HepG2 (cell line): Measurements from ENCODE around the gene CCNYL1. TPM values are rescaled to one million over a fixed set of nuclear protein-coding genes. Genes with fewer than 3 reads are reported as not detected.

Experiments
- DNMT1 ChIP-seq: sonication (generic); formaldehyde crosslinking; IDR thresholded peaks from 2 replicates; pipeline ENCODE4 v1.5.1; 2020; ENCODE audit warnings: mild to moderate bottlenecking, missing genetic modification reagents
- ELF3 ChIP-seq: IDR thresholded peaks from 2 replicates; pipeline ENCODE4 v1.6.1; 2016; ENCODE audit warnings: missing genetic modification reagents, missing compliant biosample characterization
- HOXD1 ChIP-seq: sonication (generic); formaldehyde crosslinking; IDR thresholded peaks from 2 replicates; pipeline ENCODE4 v1.5.0; 2020; ENCODE audit warnings: missing genetic modification reagents
- KLF13 ChIP-seq: sonication (generic); formaldehyde crosslinking; IDR thresholded peaks from 2 replicates; pipeline ENCODE4 v1.4.0; 2020; ENCODE audit warnings: mild to moderate bottlenecking, missing genetic modification reagents
- MED13 ChIP-seq: sonication (generic); formaldehyde crosslinking; IDR thresholded peaks from 2 replicates; pipeline ENCODE4 v1.5.0; 2020; ENCODE audit warnings: missing genetic modification reagents
- SATB2 ChIP-seq: sonication (generic); formaldehyde crosslinking; IDR thresholded peaks from 2 replicates; pipeline ENCODE4 v1.5.0; 2020; ENCODE audit warnings: missing genetic modification reagents
- ZBTB42 ChIP-seq: sonication (generic); formaldehyde crosslinking; IDR thresholded peaks from 2 replicates; pipeline ENCODE4 v1.5.0; 2020; ENCODE audit warnings: mild to moderate bottlenecking, missing genetic modification reagents
- ZNF446 ChIP-seq: sonication (generic); formaldehyde crosslinking; IDR thresholded peaks from 2 replicates; pipeline ENCODE4 v1.5.0; 2020; ENCODE audit warnings: mild to moderate bottlenecking, missing genetic modification reagents
- ZNF619 ChIP-seq: sonication (generic); formaldehyde crosslinking; IDR thresholded peaks from 2 replicates; pipeline ENCODE4 v1.4.0; 2020; ENCODE audit warnings: mild to moderate bottlenecking, missing genetic modification reagents
- polyA plus RNA-seq, 8 experiments: library from polyadenylated mRNA; depleted of rRNA in 3 of 8; stranded (reverse) in 7 of 8; unstranded in 1 of 8; fragments of >200 nt; fragmentation: Illumina TruSeq in 4 of 8; extraction: Trizol in 4 of 8; gene quantifications; 2 replicates each; pipeline versions ENCODE4 v1.2.1 to v1.2.3, GENCODE V29; 2011 to 2016; ENCODE audit warnings: low read depth in 4 of 8, missing spikeins in 1 of 8, mixed read lengths in 1 of 8; ENCODE audit not compliant: insufficient read depth in 1 of 8
- total RNA-seq, 5 experiments: library from RNA; depleted of rRNA; stranded (reverse); fragments of >200 nt; fragmentation: Illumina TruSeq; extraction: Trizol; gene quantifications; 2 replicates each; pipeline ENCODE4 v1.2.3, GENCODE V29; 2016; ENCODE audit warnings: low read depth in 1 of 5
- TF ChIP-seq, protein P1 (sequence below): sonication (generic); formaldehyde crosslinking; conservative IDR thresholded peaks from 2 replicates; pipeline ENCODE4 v1.8.0; 2022; ENCODE audit warnings: missing genetic modification reagents
- TF ChIP-seq, protein P2 (sequence below): sonication (generic); formaldehyde crosslinking; IDR thresholded peaks from 2 replicates; pipeline ENCODE4 v1.5.1; 2020; ENCODE audit warnings: mild to moderate bottlenecking, moderate library complexity, missing genetic modification reagents
- TF ChIP-seq, protein P3 (sequence below): sonication (generic); formaldehyde crosslinking; IDR thresholded peaks from 2 replicates; pipeline ENCODE4 v1.8.0; 2022; ENCODE audit warnings: mild to moderate bottlenecking, missing genetic modification reagents, moderate library complexity
- TF ChIP-seq, protein P4 (sequence below): sonication (generic); formaldehyde crosslinking; IDR thresholded peaks from 2 replicates; pipeline ENCODE4 v1.8.1; 2023; ENCODE audit warnings: missing genetic modification reagents, mild to moderate bottlenecking, borderline replicate concordance
- TF ChIP-seq, protein P5 (sequence below): sonication (generic); formaldehyde crosslinking; IDR thresholded peaks from 2 replicates; pipeline ENCODE4 v1.8.0; 2022; ENCODE audit warnings: low read depth, missing genetic modification reagents
- TF ChIP-seq, protein P6 (sequence below): sonication (generic); formaldehyde crosslinking; IDR thresholded peaks from 2 replicates; pipeline ENCODE4 v1.4.0; 2020; ENCODE audit warnings: missing genetic modification reagents

CCNYL1 gene
- total and polyA plus RNA-seq, 2 of the 13 experiments (the other 11 are each of a cell fraction or from before 2014, with no cell fraction given), result 12.5 to 16.2 TPM

DNA sequence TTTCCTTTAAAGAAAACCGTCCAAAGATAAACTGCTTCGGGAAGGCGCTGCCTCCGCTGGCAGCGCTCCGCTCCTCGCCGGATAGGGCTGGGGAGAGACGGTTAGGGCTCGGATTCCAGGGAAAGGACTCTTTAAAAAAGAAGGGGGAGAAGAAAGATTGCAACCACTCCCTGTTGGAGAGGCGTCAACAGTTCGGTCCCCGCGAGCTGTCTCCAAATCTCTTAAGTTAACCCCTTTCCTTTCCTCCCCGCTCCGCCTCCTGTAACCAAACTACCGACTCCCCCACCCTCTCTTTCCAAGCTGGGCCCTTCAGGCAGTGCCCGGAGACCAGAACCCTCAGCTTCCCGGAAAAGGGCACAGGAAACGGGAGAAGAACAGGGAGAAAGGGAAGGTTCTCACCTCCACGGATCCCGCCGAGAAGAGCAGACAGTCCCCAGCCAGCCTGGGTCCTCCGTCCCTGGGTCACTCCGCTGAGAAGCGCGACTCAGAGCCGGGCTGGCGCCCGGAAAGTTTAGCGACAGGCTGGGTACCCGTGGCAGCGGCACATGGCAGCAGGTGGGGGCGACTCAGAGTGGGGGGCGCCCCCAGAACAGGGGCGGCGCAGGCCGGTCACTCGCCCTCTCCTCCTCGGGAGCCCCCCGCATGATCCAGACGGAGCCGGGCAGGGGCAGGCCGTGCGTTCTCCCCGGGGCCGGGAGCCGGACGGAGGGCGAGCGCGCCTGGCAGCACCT lies 57.6 kb downstream of the CCNYL1 start (continued):
- TF ChIP-seq, protein P1, sequence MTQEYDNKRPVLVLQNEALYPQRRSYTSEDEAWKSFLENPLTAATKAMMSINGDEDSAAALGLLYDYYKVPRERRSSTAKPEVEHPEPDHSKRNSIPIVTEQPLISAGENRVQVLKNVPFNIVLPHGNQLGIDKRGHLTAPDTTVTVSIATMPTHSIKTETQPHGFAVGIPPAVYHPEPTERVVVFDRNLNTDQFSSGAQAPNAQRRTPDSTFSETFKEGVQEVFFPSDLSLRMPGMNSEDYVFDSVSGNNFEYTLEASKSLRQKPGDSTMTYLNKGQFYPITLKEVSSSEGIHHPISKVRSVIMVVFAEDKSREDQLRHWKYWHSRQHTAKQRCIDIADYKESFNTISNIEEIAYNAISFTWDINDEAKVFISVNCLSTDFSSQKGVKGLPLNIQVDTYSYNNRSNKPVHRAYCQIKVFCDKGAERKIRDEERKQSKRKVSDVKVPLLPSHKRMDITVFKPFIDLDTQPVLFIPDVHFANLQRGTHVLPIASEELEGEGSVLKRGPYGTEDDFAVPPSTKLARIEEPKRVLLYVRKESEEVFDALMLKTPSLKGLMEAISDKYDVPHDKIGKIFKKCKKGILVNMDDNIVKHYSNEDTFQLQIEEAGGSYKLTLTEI, result peak; percentile 38; the same call in 1 of the 2 replicates
- no peak for TF ChIP-seq HOXD1 (CRISPR knock-in tag)
- TF ChIP-seq KLF13, result no peak
- TF ChIP-seq, protein P2, sequence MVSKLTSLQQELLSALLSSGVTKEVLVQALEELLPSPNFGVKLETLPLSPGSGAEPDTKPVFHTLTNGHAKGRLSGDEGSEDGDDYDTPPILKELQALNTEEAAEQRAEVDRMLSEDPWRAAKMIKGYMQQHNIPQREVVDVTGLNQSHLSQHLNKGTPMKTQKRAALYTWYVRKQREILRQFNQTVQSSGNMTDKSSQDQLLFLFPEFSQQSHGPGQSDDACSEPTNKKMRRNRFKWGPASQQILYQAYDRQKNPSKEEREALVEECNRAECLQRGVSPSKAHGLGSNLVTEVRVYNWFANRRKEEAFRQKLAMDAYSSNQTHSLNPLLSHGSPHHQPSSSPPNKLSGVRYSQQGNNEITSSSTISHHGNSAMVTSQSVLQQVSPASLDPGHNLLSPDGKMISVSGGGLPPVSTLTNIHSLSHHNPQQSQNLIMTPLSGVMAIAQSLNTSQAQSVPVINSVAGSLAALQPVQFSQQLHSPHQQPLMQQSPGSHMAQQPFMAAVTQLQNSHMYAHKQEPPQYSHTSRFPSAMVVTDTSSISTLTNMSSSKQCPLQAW, result 0 out of 2 replicates have a peak, but pooled peaks have one; percentile 37
- TF ChIP-seq SATB2, result 0 out of 2 replicates have a peak, but pooled peaks have one; percentile 26
- peak; percentile 90; the same call in 1 of the 2 replicates for TF ChIP-seq ZNF446
- no peak for TF ChIP-seq DNMT1 (CRISPR knock-in tag)
- TF ChIP-seq, protein P3, sequence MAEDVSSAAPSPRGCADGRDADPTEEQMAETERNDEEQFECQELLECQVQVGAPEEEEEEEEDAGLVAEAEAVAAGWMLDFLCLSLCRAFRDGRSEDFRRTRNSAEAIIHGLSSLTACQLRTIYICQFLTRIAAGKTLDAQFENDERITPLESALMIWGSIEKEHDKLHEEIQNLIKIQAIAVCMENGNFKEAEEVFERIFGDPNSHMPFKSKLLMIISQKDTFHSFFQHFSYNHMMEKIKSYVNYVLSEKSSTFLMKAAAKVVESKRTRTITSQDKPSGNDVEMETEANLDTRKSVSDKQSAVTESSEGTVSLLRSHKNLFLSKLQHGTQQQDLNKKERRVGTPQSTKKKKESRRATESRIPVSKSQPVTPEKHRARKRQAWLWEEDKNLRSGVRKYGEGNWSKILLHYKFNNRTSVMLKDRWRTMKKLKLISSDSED (CRISPR knock-in tag), result no peak
- TF ChIP-seq ELF3, result no peak
- peak; percentile 8; the same call in 1 of the 2 replicates for TF ChIP-seq ZNF619 (CRISPR knock-in tag)
- TF ChIP-seq, protein P4, sequence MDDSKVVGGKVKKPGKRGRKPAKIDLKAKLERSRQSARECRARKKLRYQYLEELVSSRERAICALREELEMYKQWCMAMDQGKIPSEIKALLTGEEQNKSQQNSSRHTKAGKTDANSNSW (CRISPR knock-in tag), result no peak; the same call in 1 of the 2 replicates
- TF ChIP-seq, protein P5, sequence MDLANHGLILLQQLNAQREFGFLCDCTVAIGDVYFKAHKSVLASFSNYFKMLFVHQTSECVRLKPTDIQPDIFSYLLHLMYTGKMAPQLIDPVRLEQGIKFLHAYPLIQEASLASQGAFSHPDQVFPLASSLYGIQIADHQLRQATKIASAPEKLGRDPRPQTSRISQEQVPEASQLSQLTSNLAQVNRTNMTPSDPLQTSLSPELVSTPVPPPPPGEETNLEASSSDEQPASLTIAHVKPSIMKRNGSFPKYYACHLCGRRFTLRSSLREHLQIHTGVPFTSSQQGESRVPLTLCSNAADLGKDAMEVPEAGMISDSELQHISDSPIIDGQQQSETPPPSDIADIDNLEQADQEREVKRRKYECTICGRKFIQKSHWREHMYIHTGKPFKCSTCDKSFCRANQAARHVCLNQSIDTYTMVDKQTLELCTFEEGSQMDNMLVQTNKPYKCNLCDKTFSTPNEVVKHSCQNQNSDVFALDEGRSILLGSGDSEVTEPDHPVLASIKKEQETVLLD (CRISPR knock-in tag), result 0 out of 2 replicates have a peak, but pooled peaks have one; percentile 4
- TF ChIP-seq, protein P6, sequence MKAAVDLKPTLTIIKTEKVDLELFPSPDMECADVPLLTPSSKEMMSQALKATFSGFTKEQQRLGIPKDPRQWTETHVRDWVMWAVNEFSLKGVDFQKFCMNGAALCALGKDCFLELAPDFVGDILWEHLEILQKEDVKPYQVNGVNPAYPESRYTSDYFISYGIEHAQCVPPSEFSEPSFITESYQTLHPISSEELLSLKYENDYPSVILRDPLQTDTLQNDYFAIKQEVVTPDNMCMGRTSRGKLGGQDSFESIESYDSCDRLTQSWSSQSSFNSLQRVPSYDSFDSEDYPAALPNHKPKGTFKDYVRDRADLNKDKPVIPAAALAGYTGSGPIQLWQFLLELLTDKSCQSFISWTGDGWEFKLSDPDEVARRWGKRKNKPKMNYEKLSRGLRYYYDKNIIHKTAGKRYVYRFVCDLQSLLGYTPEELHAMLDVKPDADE (CRISPR knock-in tag), result no peak
- TF ChIP-seq MED13, result no peak; the same call in 1 of the 2 replicates
- TF ChIP-seq ZBTB42 (CRISPR knock-in tag), result 0 out of 2 replicates have a peak, but pooled peaks have one; percentile 24
